DMS 273 treated with DMSO at 0.1 percent for 48 hours (cell line): ENCODE results near the gene MXD3.
"Not testable (repeated sequence)": the region's sequence is repeated elsewhere in the genome, so short reads cannot be mapped to it uniquely, and the experiment has no call there.

Source experiments
- DNase-seq: peaks from one replicate; lab custom pipeline; 2025; lab: John Stamatoyannopoulos, UW

Gene MXD3

GRCh38 chr5:177265395-177265794 is 46.3 kb downstream of the MXD3 start:
- no peak for DNase-seq

- DNase-seq = no peak
These were observed 47.5 kb downstream of the MXD3 start for GRCh38 chr5:177264178-177264577.

DNA sequence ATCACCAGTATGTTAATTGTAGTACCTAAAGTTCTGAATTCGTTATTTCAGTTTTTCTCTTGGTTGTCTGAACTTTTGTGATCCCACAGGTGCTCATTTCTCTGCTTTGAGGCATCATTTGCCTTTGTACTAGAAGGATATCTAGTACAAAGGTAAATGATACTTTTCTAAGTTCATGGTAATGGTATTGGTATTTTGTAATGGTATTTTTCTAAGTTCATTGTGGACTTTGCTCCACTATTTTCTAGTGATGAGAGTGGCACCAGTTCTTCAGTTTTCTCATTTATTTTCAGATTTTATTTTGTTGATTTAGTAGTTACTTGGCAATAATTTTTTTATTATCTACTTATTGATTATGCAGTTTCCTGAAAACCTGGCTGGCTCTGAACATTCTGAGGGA is 50.2 kb downstream of the MXD3 start:
- DNase-seq = no peak

- DNase-seq = no peak
These were observed 50.7 kb downstream of the MXD3 start for GRCh38 chr5:177260961-177261360.

DNA sequence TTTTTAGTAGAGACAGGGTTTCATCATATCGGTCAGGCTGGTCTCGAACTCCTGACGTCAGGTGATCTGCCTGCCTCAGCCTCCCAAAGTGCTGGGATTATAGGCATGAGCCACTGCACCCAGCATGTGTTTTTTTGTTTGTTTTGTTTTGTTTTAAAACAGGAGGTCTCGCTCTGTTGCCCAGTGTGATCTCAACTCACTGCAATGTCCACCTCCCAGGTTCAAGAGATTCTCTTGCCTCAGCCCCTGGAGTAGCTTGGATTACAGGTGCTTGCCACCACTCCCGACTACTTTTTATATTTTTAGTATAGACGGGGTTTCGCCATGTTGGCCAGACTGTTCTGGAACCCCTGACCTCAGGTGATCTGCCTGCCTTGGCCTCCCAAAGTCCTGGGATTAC is 53.0 kb downstream of the MXD3 start:
- DNase-seq = not testable (repeated sequence)
